Right cardiac atrium (tissue), 5 donors: ENCODE results near the gene PDCD1. TPM values are rescaled to one million over a fixed set of nuclear protein-coding genes. Genes with fewer than 3 reads are reported as not detected.

Source experiments
- ATAC-seq, 2 donors: fragments of 200-7000 bp; cut with Tn5 transposase; one replicate each; pipeline versions ENCODE4 v1.8.0 to v1.9.1; 2020; ENCODE audit warnings: moderate library complexity in 2 of 2, mild to moderate bottlenecking in 1 of 2
- DNase-seq, 3 donors: peaks; one replicate each; pipeline ENCODE4 v3.0.0-alpha.2; 2020
- H3K27ac ChIP-seq: one replicate; pipeline ENCODE4 v1.5.1; 2013; ENCODE audit warnings: mild to moderate bottlenecking, low read length, control low read depth, moderate library complexity
- H3K27me3 ChIP-seq: one replicate; pipeline ENCODE4 v1.6.1; 2013; ENCODE audit not compliant: control insufficient read depth, insufficient read depth
- H3K4me1 ChIP-seq: one replicate; pipeline ENCODE4 v1.6.1; 2013; ENCODE audit warnings: low read length; ENCODE audit not compliant: control insufficient read depth, insufficient read depth
- H3K4me3 ChIP-seq: one replicate; pipeline ENCODE4 v1.5.1; 2013; ENCODE audit warnings: low read length, control low read depth
- H3K9me3 ChIP-seq: one replicate; pipeline ENCODE4 v1.6.1; 2013; ENCODE audit warnings: low read length; ENCODE audit not compliant: control insufficient read depth
- WGBS: extraction: QIAGEN DNeasy Blood & Tissue Kit; methylation state at CpG from one replicate; pipeline ENCODE4 v1.1.7; 2013; 5-methylcytosine and 5-hydroxymethylcytosine counted together
- intact Hi-C, 4 donors: fragments of 100-400 bp; cut with DNase I; formaldehyde crosslinking; loops; one replicate each; pipeline versions ENCODE4 v1.11.0 to v1.14.0; 2022 to 2023
- polyA plus RNA-seq: library from polyadenylated mRNA; stranded (reverse); fragments of 200-250 nt; gene quantifications from one replicate; pipeline ENCODE4 v1.2.3, GENCODE V29; 2013
- total RNA-seq, 4 donors: library from RNA; stranded (reverse); fragmentation: NEBNext Ultra II Directional; extraction: Animal tissue kit (Norgen Biotek cat#: 25700); gene quantifications; one replicate each; pipeline ENCODE4 v1.2.1, GENCODE V29; 2021
- donor health status: healthy with polysubstance abuse.
- donor health status: DM: no; HTN: yes; CAD: no.
- donor health status: DM: no; HTN: no; CAD: no.
- donor health status: DM: no; HTN: yes; CAD: no; lungs with severe emphysema.
- donor health status: DM: yes; HTN: yes; CAD: no.

PDCD1 gene
- total and polyA plus RNA-seq, 5 donors, result 5.2 to 7.4 (median 5.5) TPM

GRCh38 chr2:241844831-241845578 lies 13.7 kb downstream of the PDCD1 start:
- 88% methylated on average over 37 of the region's 37 CpGs for WGBS
- no peak overlapping the region for H3K27ac ChIP-seq
- ATAC-seq (no peak), DNase-seq (peak in 1 of 3 donors; percentile 62)
- H3K9me3 ChIP-seq, result no peaks in the 10 kb centered on the region
- H3K4me1 ChIP-seq, result no peaks in the 10 kb centered on the region
- H3K27me3 ChIP-seq, result no peaks in the 10 kb centered on the region
- H3K4me3 ChIP-seq, result no peak overlapping the region
- intact Hi-C loops, result no loop called here

GRCh38 chr2:241844066-241844728 lies 14.5 kb downstream of the PDCD1 start:
- peak; percentile 88 to 93 (median 92) for DNase-seq
- intact Hi-C loops, result no loop called here
- Histone ChIP-seq H3K27me3 (no peaks in the 10 kb centered on the region), H3K4me3 (peak overlapping the region; percentile 43), H3K4me1 (no peaks in the 10 kb centered on the region), H3K9me3 (no peaks in the 10 kb centered on the region), H3K27ac (peak overlapping the region; percentile 28)
- WGBS, result 4% methylated on average over 65 of the region's 65 CpGs
- ATAC-seq, result peak; percentile 93 to 95

GRCh38 chr2:241843321-241844065 lies 15.2 kb downstream of the PDCD1 start:
- DNase-seq (peak; percentile 19 to 66 (median 38)), ATAC-seq (peak; percentile 10 to 30)
- Histone ChIP-seq H3K9me3 (no peaks in the 10 kb centered on the region), H3K27ac (no peak overlapping the region), H3K4me1 (no peaks in the 10 kb centered on the region), H3K4me3 (peak overlapping the region; percentile 43), H3K27me3 (no peaks in the 10 kb centered on the region)
- WGBS, result 46% methylated on average over 52 of the region's 52 CpGs
- intact Hi-C loops, result no loop called here

GRCh38 chr2:241842620-241843211 lies 16.0 kb downstream of the PDCD1 start:
- Histone ChIP-seq H3K27me3 (no peaks in the 10 kb centered on the region), H3K4me1 (no peaks in the 10 kb centered on the region), H3K9me3 (no peaks in the 10 kb centered on the region), H3K4me3 (no peak overlapping the region), H3K27ac (peak overlapping the region; percentile 11)
- intact Hi-C loops, result no loop called here
- WGBS, result 54% methylated on average over 29 of the region's 29 CpGs
- ATAC-seq, result peak; percentile 20 to 70
- DNase-seq, result peak; percentile 60 to 81 (median 72)

GRCh38 chr2:241842067-241842415 lies 16.7 kb downstream of the PDCD1 start:
- Histone ChIP-seq H3K9me3 (no peaks in the 10 kb centered on the region), H3K27me3 (no peaks in the 10 kb centered on the region), H3K27ac (no peak overlapping the region), H3K4me1 (no peaks in the 10 kb centered on the region), H3K4me3 (no peak overlapping the region)
- DNase-seq (peak in 1 of 3 donors; percentile 47), ATAC-seq (no peak)
- intact Hi-C loops, result no loop called here
- WGBS, result 74% methylated on average over 11 of the region's 11 CpGs

GRCh38 chr2:241841181-241842066 lies 17.3 kb downstream of the PDCD1 start:
- peak overlapping the region; percentile 63 for H3K27ac ChIP-seq
- intact Hi-C loops, result no loop called here
- DNase-seq (peak in 1 of 3 donors; percentile 46), ATAC-seq (no peak)
- no peaks in the 10 kb centered on the region for H3K4me1 ChIP-seq
- H3K9me3 ChIP-seq, result no peaks in the 10 kb centered on the region
- H3K27me3 ChIP-seq, result no peaks in the 10 kb centered on the region
- no peak overlapping the region for H3K4me3 ChIP-seq
- WGBS, result 71% methylated on average over 28 of the region's 28 CpGs

- no peak overlapping the region for H3K27ac ChIP-seq
- intact Hi-C loops, result no loop called here
- no peaks in the 10 kb centered on the region for H3K27me3 ChIP-seq
- ATAC-seq (no peak), DNase-seq (no peak)
- WGBS, result 53% methylated on average over 13 of the region's 13 CpGs
- no peaks in the 10 kb centered on the region for H3K4me1 ChIP-seq
- no peak overlapping the region for H3K4me3 ChIP-seq
- no peaks in the 10 kb centered on the region for H3K9me3 ChIP-seq
Measured at GRCh38 chr2:241837197-241837965, 21.3 kb downstream of the PDCD1 start.

GRCh38 chr2:241836292-241836691 lies 22.4 kb downstream of the PDCD1 start:
- WGBS, result 63% methylated on average over 6 of the region's 6 CpGs
- Histone ChIP-seq H3K27me3 (no peaks in the 10 kb centered on the region), H3K4me1 (no peaks in the 10 kb centered on the region), H3K4me3 (no peak overlapping the region), H3K9me3 (no peaks in the 10 kb centered on the region), H3K27ac (no peak overlapping the region)
- ATAC-seq, result no peak
- intact Hi-C loops, result no loop called here
- no peak for DNase-seq

- Histone ChIP-seq H3K27ac (no peak overlapping the region), H3K4me3 (no peak overlapping the region), H3K27me3 (no peaks in the 10 kb centered on the region), H3K4me1 (no peaks in the 10 kb centered on the region), H3K9me3 (no peaks in the 10 kb centered on the region)
- ATAC-seq, result no peak
- intact Hi-C loops, result no loop called here
- WGBS, result 77% methylated on average over 4 of the region's 4 CpGs
- DNase-seq, result no peak
Measured at GRCh38 chr2:241835611-241836010, 23.1 kb downstream of the PDCD1 start.
